ENCODE results near the gene MGLL.

Gene MGLL

GRCh38 chr3:127784283-127784682 is 38.0 kb downstream of the MGLL start:
- H3K4me3 ChIP-seq (ENCODE audit: low read depth, low read length) = no peak overlapping the region
- peak; percentile 37 for DNase-seq (ENCODE audit: low read depth)

GRCh38 chr3:127783642-127784160 is 38.6 kb downstream of the MGLL start:
- no peak for TF ChIP-seq CTCF (IDR thresholded peaks at IDR 0.05; ENCODE audit: insufficient read depth, low read depth, low read length, missing control alignments)
- no peak for DNase-seq (ENCODE audit: low read depth)
- no peak overlapping the region for H3K4me3 ChIP-seq (ENCODE audit: low read depth, low read length)

More at GRCh38 chr3:127784283-127784682, 38.0 kb downstream of the MGLL start:
- TF ChIP-seq CTCF (IDR thresholded peaks at IDR 0.05; ENCODE audit: insufficient read depth, low read depth, low read length, missing control alignments) = no peak

- TF ChIP-seq CTCF (IDR thresholded peaks at IDR 0.05; ENCODE audit: insufficient read depth, low read depth, low read length, missing control alignments) = no peak
- DNase-seq (ENCODE audit: low read depth) = no peak
These were observed 39.1 kb downstream of the MGLL start for GRCh38 chr3:127783166-127783565.

GRCh38 chr3:127781411-127782001 is 40.8 kb downstream of the MGLL start:
- no peak overlapping the region for H3K4me3 ChIP-seq (ENCODE audit: low read depth, low read length)
- no peak for DNase-seq (ENCODE audit: low read depth)
- no peak for TF ChIP-seq CTCF (IDR thresholded peaks at IDR 0.05; ENCODE audit: insufficient read depth, low read depth, low read length, missing control alignments)

More at GRCh38 chr3:127783166-127783565, 39.1 kb downstream of the MGLL start:
- H3K4me3 ChIP-seq (ENCODE audit: low read depth, low read length) = no peak overlapping the region

GRCh38 chr3:127780536-127781400 is 41.5 kb downstream of the MGLL start:
- DNase-seq (ENCODE audit: low read depth) = no peak
- no peak for TF ChIP-seq CTCF (IDR thresholded peaks at IDR 0.05; ENCODE audit: insufficient read depth, low read depth, low read length, missing control alignments)
- no peak overlapping the region for H3K4me3 ChIP-seq (ENCODE audit: low read depth, low read length)

GRCh38 chr3:127779747-127780146 is 42.6 kb downstream of the MGLL start:
- TF ChIP-seq CTCF (IDR thresholded peaks at IDR 0.05; ENCODE audit: insufficient read depth, low read depth, low read length, missing control alignments) = no peak
- DNase-seq (ENCODE audit: low read depth) = peak; percentile 87
- peak overlapping the region; percentile 28; the same call in 1 of the 2 replicates for H3K4me3 ChIP-seq (ENCODE audit: low read depth, low read length)
